H9 (cell line): ENCODE results near the gene PRMT7. TPM values are rescaled to one million over a fixed set of nuclear protein-coding genes. Genes with fewer than 3 reads are reported as not detected.

Experiments used
- DNase-seq: peaks from one replicate; pipeline ENCODE4 v3.0.0-alpha.2; 2017
- H2AFZ ChIP-seq: one replicate; pipeline ENCODE4 v1.6.1; 2013; ENCODE audit warnings: mild to moderate bottlenecking, low read length, control low read depth, moderate library complexity
- H2AK5ac ChIP-seq: 2 replicates; pipeline ENCODE4 v1.6.1; 2013; ENCODE audit warnings: low read length, control low read depth, mixed read lengths; ENCODE audit not compliant: insufficient read length
- H2BK120ac ChIP-seq: one replicate; pipeline ENCODE4 v1.6.1; 2013; ENCODE audit warnings: low read depth, mild to moderate bottlenecking, low read length, control low read depth, inconsistent platforms; ENCODE audit not compliant: poor library complexity, severe bottlenecking
- H2BK12ac ChIP-seq: 2 replicates; pipeline ENCODE4 v1.6.1; 2013; ENCODE audit warnings: low read length, control low read depth, mixed read lengths, low read depth; ENCODE audit not compliant: insufficient read length
- H2BK15ac ChIP-seq: 2 replicates; pipeline ENCODE4 v1.6.1; 2013; ENCODE audit warnings: low read depth, low read length, control low read depth
- H2BK20ac ChIP-seq: one replicate; pipeline ENCODE4 v1.6.1; 2013; ENCODE audit warnings: low read depth, mild to moderate bottlenecking, low read length, control low read depth, inconsistent platforms; ENCODE audit not compliant: poor library complexity, severe bottlenecking
- H2BK5ac ChIP-seq: 2 replicates; pipeline ENCODE4 v1.6.1; 2013; ENCODE audit warnings: low read length, control low read depth, mixed read lengths; ENCODE audit not compliant: insufficient read length
- H3K14ac ChIP-seq: 2 replicates; pipeline ENCODE4 v1.6.1; 2013; ENCODE audit warnings: low read length, control low read depth; ENCODE audit not compliant: insufficient read depth
- H3K18ac ChIP-seq: 2 replicates; pipeline ENCODE4 v1.6.1; 2013; ENCODE audit warnings: low read depth, mild to moderate bottlenecking, mixed read lengths, low read length, control low read depth; ENCODE audit not compliant: insufficient read length
- H3K23ac ChIP-seq: 2 replicates; pipeline ENCODE4 v1.6.1; 2013; ENCODE audit warnings: low read length, control low read depth, mixed read lengths, low read depth; ENCODE audit not compliant: insufficient read length
- H3K23me2 ChIP-seq: 2 replicates; pipeline ENCODE4 v1.6.1; 2013; ENCODE audit warnings: low read depth, mild to moderate bottlenecking, mixed read lengths, low read length, control low read depth; ENCODE audit not compliant: insufficient read length, poor library complexity, severe bottlenecking
- H3K27ac ChIP-seq: 2 replicates; pipeline ENCODE4 v1.5.1; 2013; ENCODE audit warnings: low read length, control low read depth, mixed read lengths, low read depth; ENCODE audit not compliant: insufficient read length
- H3K27me3 ChIP-seq: 2 replicates; pipeline ENCODE4 v1.6.1; 2013; ENCODE audit warnings: low read length, control low read depth, inconsistent platforms; ENCODE audit not compliant: insufficient read depth
- H3K4ac ChIP-seq: 2 replicates; pipeline ENCODE4 v1.6.1; 2013; ENCODE audit warnings: low read depth, mild to moderate bottlenecking, control low read depth, inconsistent platforms, low read length, moderate library complexity
- H3K4me1 ChIP-seq: 2 replicates; pipeline ENCODE4 v1.6.1; 2013; ENCODE audit warnings: low read length, control low read depth, inconsistent platforms; ENCODE audit not compliant: insufficient read depth
- H3K4me2 ChIP-seq: 2 replicates; pipeline ENCODE4 v1.6.1; 2013; ENCODE audit warnings: low read length, control low read depth, mixed read lengths; ENCODE audit not compliant: insufficient read length, insufficient read depth
- H3K56ac ChIP-seq: 2 replicates; pipeline ENCODE4 v1.6.1; 2013; ENCODE audit warnings: low read depth, mild to moderate bottlenecking, mixed read lengths, low read length, control low read depth; ENCODE audit not compliant: insufficient read length
- H3K79me1 ChIP-seq: 2 replicates; pipeline ENCODE4 v1.6.1; 2013; ENCODE audit warnings: low read depth, mild to moderate bottlenecking, moderate library complexity, low read length, control low read depth, inconsistent platforms; ENCODE audit not compliant: insufficient read depth, poor library complexity, severe bottlenecking
- H3K79me2 ChIP-seq: 2 replicates; pipeline ENCODE4 v1.6.1; 2013; ENCODE audit warnings: low read length, control low read depth, inconsistent platforms; ENCODE audit not compliant: insufficient read depth
- H3K9ac ChIP-seq: 2 replicates; pipeline ENCODE4 v1.6.1; 2013; ENCODE audit warnings: low read length, control low read depth, mixed read lengths; ENCODE audit not compliant: insufficient read length; ENCODE audit errors: extremely low read depth
- H3K9me3 ChIP-seq: one replicate; pipeline ENCODE4 v1.6.1; 2013; ENCODE audit warnings: low read depth, low read length, inconsistent platforms; ENCODE audit not compliant: control insufficient read depth
- H3T11ph ChIP-seq: one replicate; pipeline ENCODE4 v1.6.1; 2013; ENCODE audit warnings: mild to moderate bottlenecking, low read length, control low read depth, inconsistent platforms
- H4K20me1 ChIP-seq: one replicate; pipeline ENCODE4 v1.6.1; 2013; ENCODE audit not compliant: control insufficient read depth, insufficient read length, insufficient read depth
- H4K5ac ChIP-seq: 2 replicates; pipeline ENCODE4 v1.6.1; 2013; ENCODE audit warnings: low read depth, mild to moderate bottlenecking, mixed read lengths, low read length, control low read depth; ENCODE audit not compliant: insufficient read length
- H4K8ac ChIP-seq: replicated peaks from 2 replicates; pipeline ENCODE4 v1.6.1; 2013; ENCODE audit warnings: low read length, control low read depth, mixed read lengths, low read depth; ENCODE audit not compliant: insufficient read length
- H4K91ac ChIP-seq: 2 replicates; pipeline ENCODE4 v1.6.1; 2013; ENCODE audit warnings: low read depth, mild to moderate bottlenecking, moderate library complexity, mixed read lengths, low read length, control low read depth; ENCODE audit not compliant: insufficient read length
- H3K27ac Mint-ChIP-seq, 3 experiments: 2 replicates in 2 of 3; 3 replicates in 1 of 3; pipeline ENCODE4 v1.8.0; 2020 to 2021; ENCODE audit warnings: mixed read lengths in 3 of 3, mild to moderate bottlenecking in 1 of 3, moderate library complexity in 1 of 3
- H3K27me3 Mint-ChIP-seq: 2 replicates; pipeline ENCODE4 v1.8.0; 2021; ENCODE audit warnings: low read depth, mild to moderate bottlenecking, moderate library complexity, mixed read lengths
- H3K36me3 Mint-ChIP-seq, 3 experiments: 2 replicates in 2 of 3; 3 replicates in 1 of 3; pipeline ENCODE4 v1.8.0; 2020 to 2021; ENCODE audit warnings: low read depth in 3 of 3, mixed read lengths in 3 of 3; ENCODE audit not compliant: insufficient read depth in 1 of 3
- H3K4me1 Mint-ChIP-seq, 2 experiments: 2 replicates each; pipeline ENCODE4 v1.8.0; 2020; ENCODE audit warnings: mixed read lengths in 2 of 2
- H3K4me3 Mint-ChIP-seq, 2 experiments: 2 replicates in 1 of 2; 3 replicates in 1 of 2; pipeline ENCODE4 v1.8.0; 2020 to 2021; ENCODE audit warnings: mild to moderate bottlenecking in 2 of 2, mixed read lengths in 2 of 2, moderate library complexity in 1 of 2
- H3K9me3 Mint-ChIP-seq, 2 experiments: 2 replicates in 1 of 2; 3 replicates in 1 of 2; pipeline ENCODE4 v1.8.0; 2020; ENCODE audit warnings: mild to moderate bottlenecking in 2 of 2, mixed read lengths in 2 of 2, moderate library complexity in 1 of 2
- WGBS: extraction: QIAGEN DNeasy Blood & Tissue Kit; methylation state at CpG from one replicate; pipeline ENCODE4 v1.1.7; 2013; ENCODE audit warnings: missing lambda C conversion rate, low lambda C conversion rate, mixed read lengths; ENCODE audit not compliant: insufficient read length; ENCODE audit errors: extremely low coverage; 5-methylcytosine and 5-hydroxymethylcytosine counted together
- total RNA-seq: library from RNA; stranded (reverse); gene quantifications from 2 replicates; pipeline ENCODE4 v1.2.1, GENCODE V29; 2021
- TF ChIP-seq, protein P1 (sequence below): fragments of 200-600 bp; sonication (generic); conservative IDR thresholded peaks from 3 replicates; pipeline ENCODE4 v1.8.0; 2021; ENCODE audit warnings: antibody characterized with exemption, mild to moderate bottlenecking

PRMT7 gene
- total RNA-seq, 1 experiment from 2014 or later: 56.6 TPM

DNA sequence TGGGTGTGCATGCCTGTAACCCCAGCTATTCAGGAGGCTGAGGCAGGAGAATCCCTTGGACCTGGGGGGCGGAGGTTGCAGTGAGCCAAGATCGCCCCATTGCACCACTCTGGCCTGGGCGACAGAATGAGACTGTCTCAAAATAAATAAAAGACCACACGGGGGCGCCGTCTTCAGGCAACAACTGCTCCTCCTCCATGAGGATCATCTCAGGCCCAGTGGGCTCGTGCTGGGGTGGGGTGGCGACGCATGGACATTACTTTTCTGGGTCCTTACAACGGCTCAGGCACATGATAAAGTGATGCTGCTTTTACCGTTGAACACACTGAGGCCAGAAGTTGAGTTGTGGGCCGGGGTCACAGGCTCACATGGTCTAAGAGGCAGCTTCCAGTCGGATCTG lies 56.2 kb downstream of the PRMT7 start:
- Histone ChIP-seq H4K8ac (no peak overlapping the region), H3K14ac (no peak overlapping the region), H3K56ac (no peak overlapping the region), H3K4ac (no peak overlapping the region), H3K27me3 (no peaks in the 10 kb centered on the region), H3K9ac (no peak overlapping the region), H2AK5ac (no peak overlapping the region), H3K79me2 (no peaks in the 10 kb centered on the region), H2BK120ac (no peak overlapping the region), H4K20me1 (no peaks in the 10 kb centered on the region), H3T11ph (no peak overlapping the region), H3K18ac (no peak overlapping the region), H3K79me1 (no peaks in the 10 kb centered on the region), H2AFZ (no peak overlapping the region), H2BK15ac (no peak overlapping the region), H4K5ac (no peak overlapping the region), H4K91ac (no peak overlapping the region), H3K4me2 (no peak overlapping the region), H3K9me3 (no peaks in the 10 kb centered on the region), H2BK20ac (no peak overlapping the region), H3K27ac (no peak overlapping the region), H2BK12ac (no peak overlapping the region), H3K23ac (no peak overlapping the region), H3K4me1 (no peaks in the 10 kb centered on the region), H3K23me2 (no peaks in the 10 kb centered on the region), H2BK5ac (no peak overlapping the region)
- Mint-ChIP-seq H3K27me3 (peaks cover 8% of the 10 kb centered on the region), H3K9me3 (no peaks in the 10 kb centered on the region), H3K4me3 (no peak overlapping the region), H3K27ac (no peak overlapping the region), H3K36me3 (no peaks in the 10 kb centered on the region), H3K4me1 (peaks cover 25 to 48% of the 10 kb centered on the region in 2 experiments)
- TF ChIP-seq, protein P1, sequence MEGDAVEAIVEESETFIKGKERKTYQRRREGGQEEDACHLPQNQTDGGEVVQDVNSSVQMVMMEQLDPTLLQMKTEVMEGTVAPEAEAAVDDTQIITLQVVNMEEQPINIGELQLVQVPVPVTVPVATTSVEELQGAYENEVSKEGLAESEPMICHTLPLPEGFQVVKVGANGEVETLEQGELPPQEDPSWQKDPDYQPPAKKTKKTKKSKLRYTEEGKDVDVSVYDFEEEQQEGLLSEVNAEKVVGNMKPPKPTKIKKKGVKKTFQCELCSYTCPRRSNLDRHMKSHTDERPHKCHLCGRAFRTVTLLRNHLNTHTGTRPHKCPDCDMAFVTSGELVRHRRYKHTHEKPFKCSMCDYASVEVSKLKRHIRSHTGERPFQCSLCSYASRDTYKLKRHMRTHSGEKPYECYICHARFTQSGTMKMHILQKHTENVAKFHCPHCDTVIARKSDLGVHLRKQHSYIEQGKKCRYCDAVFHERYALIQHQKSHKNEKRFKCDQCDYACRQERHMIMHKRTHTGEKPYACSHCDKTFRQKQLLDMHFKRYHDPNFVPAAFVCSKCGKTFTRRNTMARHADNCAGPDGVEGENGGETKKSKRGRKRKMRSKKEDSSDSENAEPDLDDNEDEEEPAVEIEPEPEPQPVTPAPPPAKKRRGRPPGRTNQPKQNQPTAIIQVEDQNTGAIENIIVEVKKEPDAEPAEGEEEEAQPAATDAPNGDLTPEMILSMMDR: peak; percentile 79
- peak; percentile 78 for DNase-seq
- no CpG with 5 or more reads among the region's 13 CpGs for WGBS
